Progenitor cell of endocrine pancreas (in vitro differentiated cells): ENCODE results near the gene TBC1D2. TPM values are rescaled to one million over a fixed set of nuclear protein-coding genes. Genes with fewer than 3 reads are reported as not detected.

Source experiments
- DNase-seq: peaks from one replicate; pipeline ENCODE4 v3.0.0; 2021; ENCODE audit warnings: low spot score; ENCODE audit not compliant: unreplicated experiment
- H3K27ac Mint-ChIP-seq: 2 replicates; pipeline ENCODE4 v1.8.0; 2021; ENCODE audit warnings: mild to moderate bottlenecking, moderate library complexity, mixed read lengths
- H3K27me3 Mint-ChIP-seq: 2 replicates; pipeline ENCODE4 v1.8.0; 2021; ENCODE audit warnings: mixed read lengths
- H3K36me3 Mint-ChIP-seq: 2 replicates; pipeline ENCODE4 v1.8.0; 2022; ENCODE audit warnings: mixed read lengths; ENCODE audit not compliant: insufficient read depth
- H3K4me1 Mint-ChIP-seq: 2 replicates; pipeline ENCODE4 v1.8.0; 2021; ENCODE audit warnings: low read depth, mixed read lengths
- H3K4me3 Mint-ChIP-seq: 2 replicates; pipeline ENCODE4 v1.8.0; 2021; ENCODE audit warnings: low read depth, mild to moderate bottlenecking, moderate library complexity, mixed read lengths
- H3K9me3 Mint-ChIP-seq: 2 replicates; pipeline ENCODE4 v1.8.0; 2021; ENCODE audit warnings: low read depth, mixed read lengths
- CTCF ChIP-seq: fragments of 200-600 bp; sonication (generic); IDR thresholded peaks from one replicate; pipeline ENCODE4 v1.5.0; 2021; ENCODE audit warnings: antibody characterized with exemption, mild to moderate bottlenecking; ENCODE audit not compliant: unreplicated experiment
- total RNA-seq: library from RNA; stranded (reverse); gene quantifications from 2 replicates; pipeline ENCODE4 v1.2.1, GENCODE V29; 2021

Gene TBC1D2
- total RNA-seq, 1 donor from 2014 or later, result 8.5 TPM

- no peak for DNase-seq
- Mint-ChIP-seq H3K4me1 (peaks cover 24% of the 10 kb centered on the region), H3K9me3 (no peaks in the 10 kb centered on the region), H3K27me3 (no peaks in the 10 kb centered on the region), H3K27ac (no peak overlapping the region), H3K36me3 (peaks cover 3% of the 10 kb centered on the region), H3K4me3 (no peak overlapping the region)
- TF ChIP-seq CTCF, result no peak
Observed at GRCh38 chr9:98225015-98225442, 30.4 kb downstream of the TBC1D2 start.

GRCh38 chr9:98222885-98223691 lies 32.4 kb downstream of the TBC1D2 start:
- H3K9me3 Mint-ChIP-seq, result no peaks in the 10 kb centered on the region

GRCh38 chr9:98220911-98221310 lies 34.5 kb downstream of the TBC1D2 start:
- TF ChIP-seq CTCF, result no peak
- no peak overlapping the region for H3K27ac Mint-ChIP-seq
- H3K4me3 Mint-ChIP-seq, result no peak overlapping the region
- H3K9me3 Mint-ChIP-seq, result no peaks in the 10 kb centered on the region
- peaks cover 11% of the 10 kb centered on the region for H3K4me1 Mint-ChIP-seq
- no peak for DNase-seq
- peaks cover 3% of the 10 kb centered on the region for H3K36me3 Mint-ChIP-seq
- H3K27me3 Mint-ChIP-seq, result no peaks in the 10 kb centered on the region

More at GRCh38 chr9:98222885-98223691, 32.4 kb downstream of the TBC1D2 start:
- no peak for TF ChIP-seq CTCF
- H3K4me3 Mint-ChIP-seq, result no peak overlapping the region
- no peak for DNase-seq
- H3K27me3 Mint-ChIP-seq, result no peaks in the 10 kb centered on the region
- H3K27ac Mint-ChIP-seq, result no peak overlapping the region
- H3K36me3 Mint-ChIP-seq, result peaks cover 3% of the 10 kb centered on the region
- H3K4me1 Mint-ChIP-seq, result peaks cover 24% of the 10 kb centered on the region

GRCh38 chr9:98219794-98220370 lies 35.6 kb downstream of the TBC1D2 start:
- H3K27ac Mint-ChIP-seq, result peak overlapping the region; percentile 50
- peaks cover 11% of the 10 kb centered on the region for H3K4me1 Mint-ChIP-seq
- no peaks in the 10 kb centered on the region for H3K9me3 Mint-ChIP-seq
- H3K27me3 Mint-ChIP-seq, result no peaks in the 10 kb centered on the region
- no peak overlapping the region for H3K4me3 Mint-ChIP-seq
- H3K36me3 Mint-ChIP-seq, result peaks cover 6% of the 10 kb centered on the region
- no peak for TF ChIP-seq CTCF
- no peak for DNase-seq

- Mint-ChIP-seq H3K36me3 (peaks cover 7% of the 10 kb centered on the region), H3K9me3 (no peaks in the 10 kb centered on the region), H3K27me3 (no peaks in the 10 kb centered on the region), H3K4me3 (no peak overlapping the region), H3K27ac (peak overlapping the region; percentile 91), H3K4me1 (peaks cover 11% of the 10 kb centered on the region)
- no peak for TF ChIP-seq CTCF
- no peak for DNase-seq
Observed at GRCh38 chr9:98219364-98219716, 36.1 kb downstream of the TBC1D2 start.
